ENCODE measurements around the gene DTX3.

DTX3 gene

DNA sequence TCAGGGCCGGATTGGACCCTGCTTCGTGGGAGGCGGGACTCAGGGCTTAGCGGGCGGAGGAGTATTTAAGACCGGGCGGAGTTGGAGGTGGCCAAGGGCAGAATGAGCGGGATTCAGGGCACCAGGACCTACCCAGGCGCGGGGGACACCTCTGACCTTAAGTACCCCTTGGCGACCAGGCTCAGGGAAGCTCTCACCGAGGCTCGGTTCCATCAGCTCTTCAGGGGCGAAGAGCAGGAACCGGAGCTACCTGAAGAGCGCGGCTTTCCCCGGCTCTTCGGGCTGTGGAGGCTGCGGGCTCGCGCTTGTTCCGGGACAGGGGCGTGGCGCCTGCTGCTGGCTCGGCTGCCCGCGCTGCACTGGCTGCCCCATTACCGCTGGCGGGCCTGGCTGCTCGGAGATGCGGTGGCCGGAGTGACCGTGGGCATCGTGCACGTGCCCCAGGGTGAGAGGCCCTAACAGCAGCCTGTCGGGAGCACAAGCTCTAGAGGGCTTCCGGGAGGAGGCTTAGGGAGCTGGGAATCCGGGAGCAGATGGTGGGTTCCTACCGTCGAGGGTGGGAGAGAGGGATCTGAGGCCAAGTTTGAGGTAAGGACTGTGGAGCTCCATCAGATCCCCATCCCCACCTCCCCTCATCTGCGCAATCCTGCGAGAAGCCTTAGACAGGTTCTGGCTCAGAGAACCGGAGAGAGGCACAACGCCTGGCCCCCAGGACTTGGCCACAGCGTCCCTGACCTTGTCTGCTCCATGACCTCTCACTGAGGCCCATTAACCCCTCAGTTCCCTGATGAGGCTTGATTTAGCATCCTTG is 15.0 kb downstream of the DTX3 start:
- Histone ChIP-seq H3K4me3 (ENCODE audit: low read depth, low read length) (no peak overlapping the region), H3K27me3 (ENCODE audit: insufficient read depth, low read depth, severe bottlenecking) (no peaks in the 10 kb centered on the region), H3K27ac (peak overlapping the region; percentile 55; the same call in 1 of the 2 replicates), H3K9me3 (ENCODE audit: severe bottlenecking) (no peaks in the 10 kb centered on the region), H3K36me3 (peaks cover 78% of the 10 kb centered on the region)
- DNase-seq = peak; percentile 75
- TF ChIP-seq, protein P1, sequence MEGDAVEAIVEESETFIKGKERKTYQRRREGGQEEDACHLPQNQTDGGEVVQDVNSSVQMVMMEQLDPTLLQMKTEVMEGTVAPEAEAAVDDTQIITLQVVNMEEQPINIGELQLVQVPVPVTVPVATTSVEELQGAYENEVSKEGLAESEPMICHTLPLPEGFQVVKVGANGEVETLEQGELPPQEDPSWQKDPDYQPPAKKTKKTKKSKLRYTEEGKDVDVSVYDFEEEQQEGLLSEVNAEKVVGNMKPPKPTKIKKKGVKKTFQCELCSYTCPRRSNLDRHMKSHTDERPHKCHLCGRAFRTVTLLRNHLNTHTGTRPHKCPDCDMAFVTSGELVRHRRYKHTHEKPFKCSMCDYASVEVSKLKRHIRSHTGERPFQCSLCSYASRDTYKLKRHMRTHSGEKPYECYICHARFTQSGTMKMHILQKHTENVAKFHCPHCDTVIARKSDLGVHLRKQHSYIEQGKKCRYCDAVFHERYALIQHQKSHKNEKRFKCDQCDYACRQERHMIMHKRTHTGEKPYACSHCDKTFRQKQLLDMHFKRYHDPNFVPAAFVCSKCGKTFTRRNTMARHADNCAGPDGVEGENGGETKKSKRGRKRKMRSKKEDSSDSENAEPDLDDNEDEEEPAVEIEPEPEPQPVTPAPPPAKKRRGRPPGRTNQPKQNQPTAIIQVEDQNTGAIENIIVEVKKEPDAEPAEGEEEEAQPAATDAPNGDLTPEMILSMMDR (IDR thresholded peaks at IDR 0.05; ENCODE audit: low read depth, low read length) = no peak

- H3K27ac ChIP-seq = no peak overlapping the region
- DNase-seq = no peak
- peaks cover 78% of the 10 kb centered on the region for H3K36me3 ChIP-seq
- no peak overlapping the region for H3K4me3 ChIP-seq (ENCODE audit: low read depth, low read length)
- no peaks in the 10 kb centered on the region for H3K27me3 ChIP-seq (ENCODE audit: insufficient read depth, low read depth, severe bottlenecking)
- TF ChIP-seq, protein P1 (IDR thresholded peaks at IDR 0.05; ENCODE audit: low read depth, low read length) = no peak
- H3K9me3 ChIP-seq (ENCODE audit: severe bottlenecking) = no peaks in the 10 kb centered on the region
These were observed 15.8 kb downstream of the DTX3 start for GRCh38 chr12:57620245-57620935.

DNA sequence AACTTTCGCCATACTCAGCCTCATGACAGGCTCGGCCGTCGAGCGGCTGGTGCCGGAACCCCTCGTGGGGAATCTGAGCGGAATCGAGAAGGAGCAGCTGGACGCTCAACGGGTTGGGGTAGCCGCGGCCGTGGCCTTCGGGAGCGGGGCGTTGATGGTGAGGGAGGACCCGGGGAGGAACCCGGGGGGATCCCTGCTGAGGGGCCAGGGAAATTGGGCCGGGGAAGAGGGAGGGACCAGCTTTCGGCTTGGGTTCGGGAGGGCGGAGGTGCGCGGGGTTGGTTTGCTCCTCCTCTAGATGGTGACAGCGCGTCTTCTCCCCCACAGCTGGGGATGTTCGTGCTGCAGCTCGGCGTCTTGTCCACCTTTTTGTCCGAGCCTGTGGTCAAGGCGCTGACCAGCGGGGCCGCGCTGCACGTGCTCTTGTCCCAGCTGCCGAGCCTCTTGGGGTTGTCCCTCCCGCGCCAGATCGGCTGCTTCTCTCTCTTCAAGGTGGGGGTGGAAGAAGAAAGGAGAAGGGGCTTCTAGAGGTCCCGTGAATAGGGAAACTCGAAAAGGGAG is 16.4 kb downstream of the DTX3 start:
- Histone ChIP-seq H3K27ac (no peak overlapping the region), H3K36me3 (peaks cover 78% of the 10 kb centered on the region), H3K27me3 (ENCODE audit: insufficient read depth, low read depth, severe bottlenecking) (no peaks in the 10 kb centered on the region), H3K4me3 (ENCODE audit: low read depth, low read length) (no peak overlapping the region), H3K9me3 (ENCODE audit: severe bottlenecking) (no peaks in the 10 kb centered on the region)
- TF ChIP-seq, protein P1 (IDR thresholded peaks at IDR 0.05; ENCODE audit: low read depth, low read length) = no peak
- no peak for DNase-seq

GRCh38 chr12:57621497-57622292 is 17.1 kb downstream of the DTX3 start:
- H3K9me3 ChIP-seq (ENCODE audit: severe bottlenecking) = no peaks in the 10 kb centered on the region
- H3K27ac ChIP-seq = no peak overlapping the region
- peak; percentile 71 for DNase-seq
- H3K36me3 ChIP-seq = peaks cover 78% of the 10 kb centered on the region
- TF ChIP-seq, protein P1 (IDR thresholded peaks at IDR 0.05; ENCODE audit: low read depth, low read length) = peak; percentile 92
- H3K27me3 ChIP-seq (ENCODE audit: insufficient read depth, low read depth, severe bottlenecking) = no peaks in the 10 kb centered on the region
- H3K4me3 ChIP-seq (ENCODE audit: low read depth, low read length) = no peak overlapping the region

- Histone ChIP-seq H3K9me3 (ENCODE audit: severe bottlenecking) (no peaks in the 10 kb centered on the region), H3K4me3 (ENCODE audit: low read depth, low read length) (no peak overlapping the region), H3K27me3 (ENCODE audit: insufficient read depth, low read depth, severe bottlenecking) (no peaks in the 10 kb centered on the region), H3K36me3 (peaks cover 80% of the 10 kb centered on the region), H3K27ac (no peak overlapping the region)
- no peak for DNase-seq
- TF ChIP-seq, protein P1 (IDR thresholded peaks at IDR 0.05; ENCODE audit: low read depth, low read length) = no peak
These were observed 17.9 kb downstream of the DTX3 start for GRCh38 chr12:57622293-57623245.

Data from WERI-Rb-1 (cell line).